ENCODE results near the gene MRTFA.

- TF ChIP-seq CTCF (IDR thresholded peaks at IDR 0.05): no peak
- TF ChIP-seq ZFX (IDR thresholded peaks at IDR 0.05; ENCODE audit: borderline replicate concordance): no peak
Observed at GRCh38 chr22:40540265-40540664, 96.3 kb downstream of the MRTFA start.

All from 22Rv1 (cell line).